Pancreas (tissue), 10 donors: ENCODE results near the gene IFRD2. TPM values are rescaled to one million over a fixed set of nuclear protein-coding genes. Genes with fewer than 3 reads are reported as not detected.

Source experiments
- ATAC-seq, 4 donors: fragments of 200-7000 bp; cut with Tn5 transposase; one replicate each; pipeline versions ENCODE4 v1.8.0 to v1.9.1; 2020; ENCODE audit warnings: mild to moderate bottlenecking in 4 of 4, moderate library complexity in 4 of 4
- DNase-seq, 6 donors: peaks; one replicate each; pipeline ENCODE4 v3.0.0-alpha.2; 2020
- FAIRE-seq: peaks from 2 replicates; lab custom pipeline; 2012; peaks lifted over from hg19 to GRCh38; lab: Jason Lieb, UNC
- H3K27ac ChIP-seq, 4 donors: fragments of 200-600 bp; sonication (generic); 1 replicate in 3 of 4; 2 replicates in 1 of 4; pipeline versions ENCODE4 v1.5.0 to v1.8.0; 2020
- H3K27me3 ChIP-seq, 4 donors: fragments of 200-600 bp; one replicate each; pipeline ENCODE4 v1.8.0; 2021
- H3K36me3 ChIP-seq, 3 donors: fragments of 200-600 bp; sonication (generic) in 1 of 3; one replicate each; pipeline versions ENCODE4 v1.5.0 to v1.8.0; 2020 to 2021
- H3K4me1 ChIP-seq, 3 donors: fragments of 200-600 bp; one replicate each; pipeline ENCODE4 v1.8.0; 2021
- H3K4me3 ChIP-seq, 4 donors: fragments of 200-600 bp; sonication (generic) in 2 of 4; one replicate each; pipeline versions ENCODE4 v1.5.0 to v1.8.0; 2020 to 2021
- H3K9me3 ChIP-seq, 4 donors: fragments of 200-600 bp; one replicate each; pipeline ENCODE4 v1.8.0; 2021
- WGBS, 2 donors: extraction: QIAGEN DNeasy Blood & Tissue Kit; methylation state at CpG; one replicate each; pipeline ENCODE4 v1.1.7; 2013; 5-methylcytosine and 5-hydroxymethylcytosine counted together
- intact Hi-C, 3 donors: fragments of 100-400 bp; cut with DNase I; formaldehyde crosslinking; loops; one replicate each; pipeline versions ENCODE4 v1.11.1 to v1.14.2; 2022
- polyA plus RNA-seq, 2 donors: library from polyadenylated mRNA; stranded (reverse); fragments of 200-250 nt; gene quantifications; one replicate each; pipeline ENCODE4 v1.2.3, GENCODE V29; 2013
- total RNA-seq, 6 donors: library from RNA; stranded (reverse); fragmentation: NEBNext Ultra II Directional in 4 of 6; extraction: Animal tissue kit (Norgen Biotek cat#: 25700) in 4 of 6; gene quantifications; one replicate each; pipeline versions ENCODE4 v1.2.1 to v1.2.4, GENCODE V29; 2021 to 2023
- TF ChIP-seq, protein P1 (sequence below), 4 donors: fragments of 200-600 bp; sonication (generic) in 3 of 4; IDR thresholded peaks; one replicate each; pipeline versions ENCODE4 v1.5.0 to v1.8.0; 2021; ENCODE audit warnings: antibody characterized with exemption in 4 of 4
- donor health status: healthy with polysubstance abuse.
- donor health status: DM: no; HTN: no; CAD: no; lungs with moderate emphysema.
- donor health status: DM: no; HTN: no; CAD: no.
- donor health status: control.
- donor health status: control.
- donor health status: Bipolar disorder and iron deficiency.
- donor health status: DM: yes; HTN: yes; CAD: no.
- donor health status: DM: no; HTN: no; CAD: no.
- donor health status: DM: no; HTN: no; CAD: no.
- donor health status: DM: yes; HTN: yes; CAD: no.

Gene IFRD2
- total and polyA plus RNA-seq, 8 donors = 47.1 to 117 (median 59.5) TPM

GRCh38 chr3:50278880-50279224 is 13.4 kb downstream of the IFRD2 start, which contains the start of gene LSMEM2:
TSS of gene LSMEM2 (plus strand) at chr3:50279087. CDS start at chr3:50279114, 27 bp downstream.
- no peaks in the 10 kb centered on the region for H3K9me3 ChIP-seq
- H3K4me3 ChIP-seq = no peak within 1 kb of the TSS
- peaks cover 0 to 18% (median 5%) of the 10 kb centered on the region in 3 donors for H3K36me3 ChIP-seq
- DNase-seq (peak in 1 of 6 donors; percentile 19), ATAC-seq (no peak), FAIRE-seq (no peak)
- H3K27me3 ChIP-seq = no peaks in the 10 kb centered on the region
- intact Hi-C loops = no loop called here
- WGBS, 2 donors = 37 to 71% methylated on average over 2 of the region's 2 CpGs
- H3K27ac ChIP-seq = no peak within 1 kb of the TSS
- H3K4me1 ChIP-seq = no peaks in the 10 kb centered on the region
- TF ChIP-seq, protein P1, sequence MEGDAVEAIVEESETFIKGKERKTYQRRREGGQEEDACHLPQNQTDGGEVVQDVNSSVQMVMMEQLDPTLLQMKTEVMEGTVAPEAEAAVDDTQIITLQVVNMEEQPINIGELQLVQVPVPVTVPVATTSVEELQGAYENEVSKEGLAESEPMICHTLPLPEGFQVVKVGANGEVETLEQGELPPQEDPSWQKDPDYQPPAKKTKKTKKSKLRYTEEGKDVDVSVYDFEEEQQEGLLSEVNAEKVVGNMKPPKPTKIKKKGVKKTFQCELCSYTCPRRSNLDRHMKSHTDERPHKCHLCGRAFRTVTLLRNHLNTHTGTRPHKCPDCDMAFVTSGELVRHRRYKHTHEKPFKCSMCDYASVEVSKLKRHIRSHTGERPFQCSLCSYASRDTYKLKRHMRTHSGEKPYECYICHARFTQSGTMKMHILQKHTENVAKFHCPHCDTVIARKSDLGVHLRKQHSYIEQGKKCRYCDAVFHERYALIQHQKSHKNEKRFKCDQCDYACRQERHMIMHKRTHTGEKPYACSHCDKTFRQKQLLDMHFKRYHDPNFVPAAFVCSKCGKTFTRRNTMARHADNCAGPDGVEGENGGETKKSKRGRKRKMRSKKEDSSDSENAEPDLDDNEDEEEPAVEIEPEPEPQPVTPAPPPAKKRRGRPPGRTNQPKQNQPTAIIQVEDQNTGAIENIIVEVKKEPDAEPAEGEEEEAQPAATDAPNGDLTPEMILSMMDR (IDR thresholded peaks at IDR 0.05) = no peak

- peaks cover 0 to 4% (median 0%) of the 10 kb centered on the region in 3 donors for H3K4me1 ChIP-seq
- DNase-seq (peak in 1 of 6 donors; percentile 7), FAIRE-seq (no peak), ATAC-seq (no peak)
- H3K36me3 ChIP-seq = peaks cover 0 to 18% (median 5%) of the 10 kb centered on the region in 3 donors
- no peak overlapping the region for H3K4me3 ChIP-seq
- no peaks in the 10 kb centered on the region for H3K9me3 ChIP-seq
- H3K27ac ChIP-seq = no peak overlapping the region
- TF ChIP-seq, protein P1 (IDR thresholded peaks at IDR 0.05) = no peak
- no peaks in the 10 kb centered on the region for H3K27me3 ChIP-seq
- 76 to 77% methylated on average over 4 of the region's 4 CpGs for WGBS, 2 donors
- intact Hi-C loops = no loop called here
Observed at GRCh38 chr3:50278123-50278879, 13.9 kb downstream of the IFRD2 start.

DNA sequence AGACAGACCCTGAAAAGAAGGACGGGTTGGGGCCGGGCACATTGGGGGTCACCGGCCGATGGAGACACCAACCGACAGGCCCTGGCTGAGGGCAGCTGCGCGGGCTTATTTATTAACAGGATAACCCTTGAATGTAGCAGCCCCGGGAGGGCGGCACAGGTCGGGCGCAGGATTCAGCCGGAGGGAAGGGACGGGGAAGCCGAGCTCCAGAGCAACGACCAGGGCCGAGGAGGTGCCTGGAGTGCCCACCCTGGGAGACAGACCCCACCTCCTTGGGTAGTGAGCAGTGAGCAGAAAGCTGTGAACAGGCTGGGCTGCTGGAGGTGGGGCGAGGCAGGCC is 15.5 kb downstream of the IFRD2 start:
- TF ChIP-seq, protein P1 (IDR thresholded peaks at IDR 0.05) = no peak
- WGBS, 2 donors = 88 to 90% methylated on average over 17 of the region's 17 CpGs
- ATAC-seq (no peak), FAIRE-seq (no peak), DNase-seq (peak in 2 of 6 donors; percentile 16 to 72)
- H3K4me3 ChIP-seq = no peak overlapping the region
- H3K4me1 ChIP-seq = peaks cover 0 to 9% (median 7%) of the 10 kb centered on the region in 3 donors
- H3K9me3 ChIP-seq = no peaks in the 10 kb centered on the region
- intact Hi-C loops = no loop called here
- peaks cover 0 to 18% (median 5%) of the 10 kb centered on the region in 3 donors for H3K36me3 ChIP-seq
- no peaks in the 10 kb centered on the region for H3K27me3 ChIP-seq
- H3K27ac ChIP-seq = no peak overlapping the region

GRCh38 chr3:50275996-50276761 is 16.1 kb downstream of the IFRD2 start:
- Histone ChIP-seq H3K4me3 (no peak overlapping the region), H3K27me3 (no peaks in the 10 kb centered on the region), H3K27ac (no peak overlapping the region), H3K36me3 (peaks cover 0 to 18% (median 5%) of the 10 kb centered on the region in 3 donors), H3K4me1 (peaks cover 4 to 11% (median 10%) of the 10 kb centered on the region in 3 donors), H3K9me3 (no peaks in the 10 kb centered on the region)
- FAIRE-seq (no peak), DNase-seq (peak in 1 of 6 donors; percentile 39), ATAC-seq (no peak)
- intact Hi-C loops = no loop called here
- TF ChIP-seq, protein P1 (IDR thresholded peaks at IDR 0.05) = no peak
- 82 to 85% methylated on average over 79 of the region's 79 CpGs for WGBS, 2 donors
